Activated naive CD8-positive, alpha-beta T cell treated with anti-CD3 and anti-CD28 coated beads for 36 hours (primary cell): Measurements from ENCODE around the gene PNPLA5. TPM values are rescaled to one million over a fixed set of nuclear protein-coding genes. Genes with fewer than 3 reads are reported as not detected.

Experiments used
- DNase-seq: peaks from one replicate; pipeline ENCODE4 v3.0.0; 2021
- H3K27ac Mint-ChIP-seq: one replicate; pipeline ENCODE4 v1.8.0; 2022; ENCODE audit warnings: mild to moderate bottlenecking, moderate library complexity, mixed read lengths
- H3K27me3 Mint-ChIP-seq: one replicate; pipeline ENCODE4 v1.8.0; 2022; ENCODE audit warnings: mild to moderate bottlenecking, mixed read lengths
- H3K36me3 Mint-ChIP-seq: one replicate; pipeline ENCODE4 v1.8.0; 2021; ENCODE audit warnings: mild to moderate bottlenecking, mixed read lengths
- H3K4me1 Mint-ChIP-seq: one replicate; pipeline ENCODE4 v1.8.0; 2021; ENCODE audit warnings: mixed read lengths
- H3K4me3 Mint-ChIP-seq: one replicate; pipeline ENCODE4 v1.8.0; 2022; ENCODE audit warnings: mild to moderate bottlenecking, moderate library complexity, mixed read lengths
- H3K9me3 Mint-ChIP-seq: one replicate; pipeline ENCODE4 v1.8.0; 2022; ENCODE audit warnings: mixed read lengths
- total RNA-seq, 2 experiments: library from RNA; stranded (reverse); gene quantifications; one replicate each; pipeline ENCODE4 v1.2.3, GENCODE V29; 2021

PNPLA5 gene
- total RNA-seq, 2 experiments from 2014 or later = not detected

DNA sequence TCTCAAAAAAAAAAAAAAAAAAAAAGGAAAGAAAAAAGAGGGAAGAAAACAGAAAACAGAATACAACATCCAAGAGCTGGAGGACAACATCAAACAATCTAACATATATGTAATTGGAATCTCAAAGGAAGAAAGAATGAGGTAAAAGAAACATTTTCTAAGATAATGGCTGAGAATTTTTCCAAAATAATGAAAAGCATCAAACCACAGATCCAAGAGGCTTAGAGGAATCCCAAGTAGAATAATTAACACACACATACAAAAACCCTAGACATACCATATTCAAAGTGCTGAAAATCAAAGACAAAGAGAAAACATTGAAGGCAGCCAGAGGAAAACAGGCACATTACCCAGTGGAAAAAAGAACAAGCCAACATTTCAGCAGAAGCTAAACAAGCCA is 34.4 kb downstream of the PNPLA5 start:
- Mint-ChIP-seq H3K27me3 (peaks cover 51% of the 10 kb centered on the region), H3K4me1 (no peaks in the 10 kb centered on the region), H3K4me3 (no peak overlapping the region), H3K27ac (no peak overlapping the region), H3K9me3 (peaks cover 7% of the 10 kb centered on the region), H3K36me3 (no peaks in the 10 kb centered on the region)
- DNase-seq = no peak

DNA sequence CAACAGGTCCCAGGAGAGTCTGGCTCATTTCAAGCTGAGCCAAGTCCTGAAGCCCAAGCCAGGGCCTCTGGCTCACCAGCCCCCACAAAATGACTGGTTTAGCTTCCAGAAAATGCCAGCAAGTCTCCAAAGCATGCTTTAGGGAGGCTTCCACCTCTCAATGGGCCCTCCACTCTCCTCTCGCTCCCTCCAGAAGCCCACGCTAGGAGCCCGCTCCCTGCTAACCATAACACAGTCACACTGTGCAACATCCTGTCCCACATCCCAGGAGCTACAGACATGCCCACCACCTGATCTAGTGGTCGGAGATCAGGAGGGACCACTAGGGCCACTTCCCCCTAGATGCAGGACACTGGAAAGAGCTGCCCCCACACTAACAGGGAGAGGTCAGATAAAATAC is 36.4 kb downstream of the PNPLA5 start:
- H3K4me3 Mint-ChIP-seq = no peak overlapping the region
- H3K27ac Mint-ChIP-seq = no peak overlapping the region
- H3K36me3 Mint-ChIP-seq = no peaks in the 10 kb centered on the region
- DNase-seq = no peak
- H3K9me3 Mint-ChIP-seq = peaks cover 7% of the 10 kb centered on the region
- no peaks in the 10 kb centered on the region for H3K4me1 Mint-ChIP-seq
- peaks cover 38% of the 10 kb centered on the region for H3K27me3 Mint-ChIP-seq

DNA sequence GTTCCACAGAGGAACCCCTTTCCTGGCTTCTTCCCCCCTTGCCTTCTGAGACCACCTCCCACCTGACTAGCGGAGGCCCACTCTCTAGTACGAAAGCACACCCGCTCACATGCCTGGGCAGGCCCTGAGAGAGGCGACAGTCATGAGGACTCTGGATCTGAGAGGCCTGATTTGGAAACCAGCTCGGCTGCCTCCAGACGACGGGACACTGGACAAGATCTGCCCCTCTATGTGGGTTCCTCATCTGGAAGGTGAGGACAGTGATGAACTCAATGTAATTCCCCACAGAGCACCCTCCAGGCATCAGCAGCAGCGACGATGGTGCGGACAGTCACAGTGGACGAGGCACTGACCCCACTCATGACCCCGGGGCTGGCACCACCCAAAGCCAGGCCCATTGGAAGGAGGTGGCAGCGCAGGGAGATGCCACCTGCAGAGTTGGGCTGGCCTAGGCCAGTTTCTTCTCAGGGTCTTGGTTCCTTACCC is 37.0 kb downstream of the PNPLA5 start:
- H3K4me1 Mint-ChIP-seq = no peaks in the 10 kb centered on the region
- H3K27me3 Mint-ChIP-seq = peaks cover 32% of the 10 kb centered on the region
- H3K9me3 Mint-ChIP-seq = peaks cover 7% of the 10 kb centered on the region

DNA sequence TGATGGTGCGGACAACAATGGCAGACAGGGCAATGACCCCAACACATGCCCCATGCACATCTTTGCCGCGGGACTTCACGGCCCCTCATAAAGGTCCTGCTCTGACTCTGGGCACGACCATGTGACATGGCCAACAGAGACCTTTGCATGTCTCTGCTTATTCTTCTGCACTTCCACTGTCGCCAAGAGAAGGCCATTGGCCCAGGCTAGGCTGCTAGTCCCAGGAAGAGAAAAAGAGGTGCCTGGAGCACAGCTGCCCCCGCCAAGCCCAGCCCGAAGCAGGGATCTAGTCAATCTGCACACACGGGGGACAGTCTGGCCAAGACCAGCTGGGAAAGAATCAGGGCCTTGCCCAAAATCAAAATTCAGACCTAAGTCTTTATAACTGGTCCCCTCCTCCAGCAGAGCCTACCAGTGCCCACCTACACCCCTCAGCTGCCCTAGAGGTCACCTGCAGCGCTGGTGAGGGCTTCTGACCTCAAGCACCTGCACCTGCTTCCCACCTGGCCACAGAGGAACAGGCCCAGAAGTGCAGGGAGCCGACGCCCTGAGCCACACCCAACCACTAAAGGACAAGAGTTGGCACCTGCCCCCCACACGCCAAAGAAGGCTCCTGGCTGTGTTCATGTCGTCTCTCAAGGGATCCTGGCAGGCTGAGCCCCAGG is 37.6 kb downstream of the PNPLA5 start:
- no peak for DNase-seq
- Mint-ChIP-seq H3K36me3 (no peaks in the 10 kb centered on the region), H3K27ac (no peak overlapping the region), H3K27me3 (peaks cover 27% of the 10 kb centered on the region), H3K9me3 (peaks cover 7% of the 10 kb centered on the region), H3K4me3 (no peak overlapping the region), H3K4me1 (no peaks in the 10 kb centered on the region)

More for the DNA sequence above, 37.0 kb downstream of the PNPLA5 start:
- Mint-ChIP-seq H3K27ac (no peak overlapping the region), H3K4me3 (no peak overlapping the region), H3K36me3 (no peaks in the 10 kb centered on the region)
- DNase-seq = no peak

DNA sequence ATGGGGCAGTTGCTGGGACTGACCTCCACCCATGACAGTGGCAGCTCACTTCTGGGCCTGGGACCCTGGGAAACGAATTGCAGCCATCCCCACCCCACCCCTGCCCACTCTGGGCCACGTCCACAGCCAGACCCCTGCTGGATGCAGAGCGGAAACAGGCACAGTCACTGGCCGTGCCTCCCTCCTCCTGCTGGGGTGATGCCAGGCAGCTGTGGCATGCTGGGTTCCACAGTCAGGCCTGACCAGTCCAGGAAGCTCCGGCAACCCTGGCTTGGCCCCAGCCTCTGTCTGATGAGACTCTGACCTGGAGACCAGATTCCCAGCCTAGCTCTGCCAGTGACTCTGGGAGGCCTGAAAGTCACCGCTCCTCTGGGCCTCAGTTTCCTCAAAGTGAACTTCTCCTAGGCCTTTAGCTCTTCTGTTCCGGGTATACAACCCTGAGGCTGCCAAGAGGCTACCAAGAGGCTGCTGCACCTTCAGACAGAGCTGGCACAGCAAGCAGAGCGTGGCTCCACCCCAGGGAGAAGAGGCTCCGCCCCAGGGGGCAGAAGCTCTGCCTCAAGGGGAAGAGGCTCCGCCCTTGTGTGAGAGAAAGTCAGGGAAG is 38.4 kb downstream of the PNPLA5 start:
- no peaks in the 10 kb centered on the region for H3K4me1 Mint-ChIP-seq
- H3K9me3 Mint-ChIP-seq = peaks cover 7% of the 10 kb centered on the region
- H3K36me3 Mint-ChIP-seq = no peaks in the 10 kb centered on the region
- peaks cover 18% of the 10 kb centered on the region for H3K27me3 Mint-ChIP-seq
- DNase-seq = no peak
- no peak overlapping the region for H3K4me3 Mint-ChIP-seq
- no peak overlapping the region for H3K27ac Mint-ChIP-seq

DNA sequence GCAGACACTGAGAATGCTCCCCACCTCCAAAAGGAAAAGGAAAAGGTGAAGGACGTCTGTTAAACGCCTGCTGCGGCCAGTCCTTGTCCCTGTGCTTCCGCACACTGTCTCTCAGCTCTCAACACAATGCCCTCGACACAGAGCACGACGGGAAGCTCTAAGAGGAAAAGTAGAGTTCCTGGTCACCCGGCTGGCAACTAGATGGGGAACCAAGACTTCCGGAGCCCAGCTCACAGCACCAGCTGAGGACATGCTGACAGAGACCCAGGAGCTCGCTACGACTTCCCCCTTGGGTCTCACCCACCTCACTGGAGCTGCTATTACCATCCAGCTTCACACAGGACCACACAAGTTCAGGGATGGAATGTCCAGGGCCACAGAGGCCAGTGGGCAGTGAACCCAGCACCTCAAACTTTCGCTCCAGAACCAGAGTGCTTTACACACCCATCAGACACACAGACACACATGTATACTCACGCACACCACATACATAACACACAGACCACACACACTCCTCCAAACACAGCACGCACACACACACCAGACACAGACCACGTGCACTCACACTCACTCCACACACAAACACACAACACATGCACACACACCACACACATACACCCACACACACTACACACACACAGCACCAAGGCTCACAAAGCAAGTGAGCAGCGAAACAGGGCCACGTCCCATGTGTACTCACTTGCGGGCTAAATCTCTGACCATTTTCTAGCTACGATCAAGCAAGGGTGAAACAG is 39.1 kb downstream of the PNPLA5 start:
- H3K9me3 Mint-ChIP-seq = peaks cover 7% of the 10 kb centered on the region
- H3K36me3 Mint-ChIP-seq = no peaks in the 10 kb centered on the region
- no peak overlapping the region for H3K27ac Mint-ChIP-seq
- H3K4me3 Mint-ChIP-seq = no peak overlapping the region
- H3K27me3 Mint-ChIP-seq = peaks cover 16% of the 10 kb centered on the region
- no peak for DNase-seq
- H3K4me1 Mint-ChIP-seq = no peaks in the 10 kb centered on the region

DNA sequence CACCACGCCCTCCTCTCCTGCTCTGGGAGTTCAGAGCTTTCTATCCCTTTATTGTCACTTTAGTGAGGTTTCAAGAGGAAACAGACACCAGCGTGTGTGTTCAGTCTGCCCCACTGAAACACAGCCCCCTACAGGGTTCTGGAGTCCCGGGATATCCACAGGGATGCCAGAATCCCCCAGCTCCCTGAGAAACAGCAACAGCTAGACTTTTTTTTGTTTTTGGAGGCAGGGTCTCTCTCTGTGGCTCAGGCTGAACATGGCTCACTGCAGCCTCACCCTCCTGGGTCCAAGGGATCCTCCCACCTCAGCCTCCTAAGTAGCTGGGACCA is 39.9 kb downstream of the PNPLA5 start:
- no peaks in the 10 kb centered on the region for H3K36me3 Mint-ChIP-seq
- no peaks in the 10 kb centered on the region for H3K4me1 Mint-ChIP-seq
- H3K27ac Mint-ChIP-seq = no peak overlapping the region
- H3K27me3 Mint-ChIP-seq = peaks cover 11% of the 10 kb centered on the region
- DNase-seq = no peak
- H3K4me3 Mint-ChIP-seq = no peak overlapping the region
- H3K9me3 Mint-ChIP-seq = peaks cover 2% of the 10 kb centered on the region

DNA sequence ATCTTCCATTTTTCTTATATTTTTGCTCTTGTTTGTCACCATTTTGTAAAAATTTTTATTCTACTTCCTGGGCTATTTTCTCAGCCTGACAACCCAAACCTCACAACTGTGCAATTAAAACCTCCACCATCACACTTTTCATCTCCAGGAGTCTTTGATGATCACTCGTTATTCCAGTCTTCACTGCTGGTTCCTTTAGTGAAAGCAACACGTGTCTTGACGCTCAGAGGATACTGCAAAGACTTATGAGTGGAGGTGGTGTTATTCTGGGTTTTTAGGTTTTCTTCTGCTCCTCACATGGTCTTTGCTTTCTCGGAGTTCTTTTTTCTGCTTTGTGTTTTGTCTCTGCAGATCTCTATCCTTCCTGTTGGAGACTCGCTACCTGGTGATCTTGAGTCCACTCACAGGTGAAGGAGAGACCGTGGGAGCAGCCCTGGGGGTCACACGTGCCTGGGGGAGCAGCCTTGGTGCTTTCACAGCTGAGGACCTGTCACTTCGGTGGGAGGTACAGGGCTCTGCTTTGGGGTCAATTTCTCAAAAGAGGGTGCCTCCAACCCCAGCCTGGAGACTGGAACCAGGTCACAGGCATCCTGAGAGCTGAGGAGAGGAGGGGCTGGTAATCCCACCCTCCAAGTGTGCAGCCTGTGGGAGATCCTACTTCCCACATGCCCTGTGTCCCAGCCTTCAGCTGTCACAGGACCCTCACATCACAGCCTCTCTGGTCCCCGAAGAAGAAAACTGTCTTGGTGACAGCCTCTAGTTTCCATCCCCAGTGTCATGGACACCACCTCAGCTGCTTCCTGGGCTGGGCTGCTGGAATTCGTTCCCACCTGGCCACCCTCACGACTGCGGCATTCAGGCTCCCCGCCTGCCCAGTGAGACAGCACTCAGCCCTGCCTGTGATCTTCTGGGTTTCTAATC is 40.5 kb downstream of the PNPLA5 start:
- Mint-ChIP-seq H3K4me3 (no peak overlapping the region), H3K9me3 (no peaks in the 10 kb centered on the region), H3K36me3 (no peaks in the 10 kb centered on the region), H3K27ac (no peak overlapping the region), H3K4me1 (no peaks in the 10 kb centered on the region), H3K27me3 (peaks cover 7% of the 10 kb centered on the region)
- DNase-seq = no peak

DNA sequence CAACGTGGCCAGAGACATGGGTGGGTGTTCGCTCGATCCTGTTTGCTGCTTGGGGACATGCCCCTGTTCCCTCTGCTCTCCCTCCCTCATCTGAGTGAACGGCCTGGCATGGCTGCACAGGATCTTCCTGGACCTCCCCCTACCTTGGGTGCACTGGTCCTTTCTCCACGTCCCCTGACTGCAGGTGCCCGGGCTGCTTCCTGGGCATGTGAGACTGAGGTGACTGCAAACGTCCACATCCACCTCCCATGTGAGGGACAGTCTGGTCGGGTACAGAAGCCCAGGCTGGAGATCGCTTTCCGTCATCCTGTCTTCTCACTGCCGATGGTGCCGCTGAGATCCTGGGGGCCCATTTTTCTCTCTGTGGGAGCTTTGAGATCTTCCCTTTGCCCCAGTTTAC is 41.3 kb downstream of the PNPLA5 start:
- no peaks in the 10 kb centered on the region for H3K4me1 Mint-ChIP-seq
- H3K4me3 Mint-ChIP-seq = no peak overlapping the region
- peaks cover 5% of the 10 kb centered on the region for H3K27me3 Mint-ChIP-seq
- no peaks in the 10 kb centered on the region for H3K9me3 Mint-ChIP-seq
- H3K36me3 Mint-ChIP-seq = no peaks in the 10 kb centered on the region
- DNase-seq = no peak
- no peak overlapping the region for H3K27ac Mint-ChIP-seq

DNA sequence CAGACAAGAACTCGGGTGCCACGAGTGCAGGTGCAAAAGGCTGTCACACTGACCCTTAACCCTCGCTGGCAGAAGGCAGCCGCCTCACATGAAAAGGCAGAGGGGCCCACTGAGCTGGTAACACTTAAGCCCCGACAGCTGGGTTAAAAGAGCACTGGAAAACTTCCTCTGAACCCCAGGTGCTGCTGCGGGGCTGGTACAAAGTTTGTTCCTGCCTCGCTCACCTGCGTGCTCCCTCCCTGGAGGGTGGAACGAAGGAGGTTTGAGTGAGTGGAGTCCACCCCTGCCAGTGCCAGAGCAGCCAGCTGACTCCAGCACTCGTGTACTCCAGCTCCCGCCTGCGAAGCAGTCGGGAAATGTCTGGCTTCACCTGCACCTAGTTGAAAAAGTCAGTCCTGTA is 42.1 kb downstream of the PNPLA5 start:
- peaks cover 5% of the 10 kb centered on the region for H3K27me3 Mint-ChIP-seq
- H3K4me3 Mint-ChIP-seq = no peak overlapping the region
- no peaks in the 10 kb centered on the region for H3K36me3 Mint-ChIP-seq
- H3K27ac Mint-ChIP-seq = no peak overlapping the region
- no peaks in the 10 kb centered on the region for H3K9me3 Mint-ChIP-seq
- no peak for DNase-seq
- H3K4me1 Mint-ChIP-seq = no peaks in the 10 kb centered on the region

DNA sequence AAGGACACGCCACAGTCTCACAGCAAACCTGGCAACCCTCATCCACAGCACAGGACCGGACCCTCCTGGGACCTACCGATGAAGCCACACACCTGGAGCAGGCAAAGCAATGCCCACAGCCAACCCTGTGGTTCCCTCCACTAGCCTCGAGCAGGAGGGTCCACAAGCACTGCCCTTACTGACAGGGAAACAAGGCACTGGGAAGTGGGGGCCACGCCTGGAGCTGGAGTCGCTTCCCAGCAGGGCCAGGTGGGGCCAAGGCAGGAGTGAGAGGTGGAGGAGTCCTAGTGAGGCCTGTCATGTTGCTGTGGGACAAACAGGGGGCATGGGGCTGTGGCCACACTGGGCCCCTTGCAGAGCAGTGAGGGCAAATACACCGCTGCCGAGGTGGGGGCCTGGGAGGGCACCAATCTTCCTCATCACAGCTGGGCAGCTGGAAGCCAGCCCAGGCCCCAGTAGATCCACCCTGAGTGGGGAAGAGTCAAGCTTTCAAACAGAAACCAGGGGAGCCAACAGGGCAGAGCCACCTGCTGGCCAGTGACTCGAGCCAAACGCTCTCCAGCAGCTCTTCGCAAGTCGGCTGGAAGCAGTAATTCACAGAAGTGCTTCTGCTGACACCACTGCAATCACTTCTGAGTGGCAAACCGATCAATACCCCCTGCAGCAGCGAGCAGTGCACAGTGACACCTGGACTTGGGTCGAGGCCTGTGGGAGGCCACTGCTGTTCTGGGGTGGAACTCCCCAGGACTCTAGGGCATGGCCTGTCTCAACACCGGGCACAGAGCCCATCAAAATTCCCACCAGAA is 43.2 kb downstream of the PNPLA5 start:
- H3K27me3 Mint-ChIP-seq = peaks cover 5% of the 10 kb centered on the region
- no peak for DNase-seq
- no peaks in the 10 kb centered on the region for H3K4me1 Mint-ChIP-seq
- no peaks in the 10 kb centered on the region for H3K9me3 Mint-ChIP-seq
- no peak overlapping the region for H3K4me3 Mint-ChIP-seq
- H3K27ac Mint-ChIP-seq = no peak overlapping the region
- H3K36me3 Mint-ChIP-seq = no peaks in the 10 kb centered on the region

DNA sequence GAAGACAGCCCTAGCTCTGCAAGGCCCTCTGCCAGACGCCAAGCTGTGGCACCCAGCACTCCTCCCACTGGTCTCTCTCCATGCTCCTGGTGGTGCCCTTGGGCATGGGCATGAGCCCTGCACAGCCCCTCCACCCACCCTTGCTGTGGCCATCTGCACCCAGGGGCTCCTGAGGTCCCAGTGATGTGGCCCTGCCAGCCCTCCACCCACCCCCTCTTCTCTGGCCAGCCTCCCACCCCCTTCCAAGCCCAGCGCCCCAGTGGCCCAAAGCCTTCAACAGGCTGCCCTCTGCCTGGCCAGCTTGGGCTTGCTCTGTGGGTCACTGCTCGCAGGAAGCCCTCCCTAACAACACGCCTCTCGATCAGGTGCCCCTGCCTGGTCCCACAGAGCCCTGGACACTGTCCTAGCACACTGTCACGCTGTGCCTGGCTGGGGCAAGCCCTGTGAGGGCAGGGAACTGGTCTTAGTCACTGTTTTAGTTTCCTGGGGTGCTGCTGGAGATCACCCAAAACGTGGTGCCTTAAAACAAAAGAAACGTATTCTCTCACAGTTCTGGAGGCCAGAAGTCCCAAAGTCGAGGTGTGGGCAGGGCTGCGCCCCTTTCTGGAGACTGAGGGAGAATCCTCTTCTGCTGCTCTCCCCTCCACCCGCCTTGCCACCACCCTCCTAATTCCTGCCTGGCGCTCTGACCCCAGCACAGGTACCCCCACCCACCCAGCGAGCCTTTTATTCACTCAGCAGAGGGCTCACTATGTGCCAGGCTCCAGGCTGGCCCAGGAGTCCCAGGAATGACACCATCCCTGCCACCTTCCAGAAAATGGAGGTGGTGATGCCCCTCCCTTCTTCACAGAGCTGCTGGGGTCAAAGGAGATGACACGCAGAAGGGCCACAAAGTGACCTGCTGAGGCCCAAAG is 44.2 kb downstream of the PNPLA5 start:
- DNase-seq = no peak

DNA sequence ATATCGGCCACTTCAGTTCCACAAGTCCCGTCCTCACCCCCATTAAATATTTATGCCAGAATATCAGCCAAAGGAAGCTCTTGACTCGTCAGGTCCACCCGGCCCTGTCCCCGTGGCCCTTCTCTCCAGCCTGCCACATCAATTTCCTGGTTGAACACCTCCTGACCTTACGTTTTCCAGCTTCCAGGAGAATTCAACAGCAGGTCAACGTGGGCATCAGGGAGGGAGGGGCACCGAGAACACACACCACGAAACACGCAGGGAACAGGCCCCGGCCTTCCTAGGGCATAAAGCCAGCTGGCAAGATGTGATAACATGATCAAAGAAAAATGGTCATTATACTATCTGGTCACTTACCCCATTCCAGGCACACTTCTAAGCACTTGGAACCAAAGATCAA is 44.8 kb downstream of the PNPLA5 start:
- no peak for DNase-seq
- Mint-ChIP-seq H3K36me3 (no peaks in the 10 kb centered on the region), H3K27ac (no peak overlapping the region), H3K9me3 (no peaks in the 10 kb centered on the region), H3K27me3 (no peaks in the 10 kb centered on the region), H3K4me3 (no peak overlapping the region), H3K4me1 (no peaks in the 10 kb centered on the region)

More for the DNA sequence above, 44.2 kb downstream of the PNPLA5 start:
- no peaks in the 10 kb centered on the region for H3K27me3 Mint-ChIP-seq
- no peaks in the 10 kb centered on the region for H3K9me3 Mint-ChIP-seq
- H3K27ac Mint-ChIP-seq = no peak overlapping the region
- no peak overlapping the region for H3K4me3 Mint-ChIP-seq
- H3K4me1 Mint-ChIP-seq = no peaks in the 10 kb centered on the region
- no peaks in the 10 kb centered on the region for H3K36me3 Mint-ChIP-seq
